LNCAP (cell line): ENCODE measurements around the gene MPI.

Experiments
- TF ChIP-seq, protein P1 (sequence below): fragments of 450-650 bp; IDR thresholded peaks from 2 replicates; pipeline ENCODE4 v1.5.1; 2017; ENCODE audit warnings: mild to moderate bottlenecking

MPI gene

DNA sequence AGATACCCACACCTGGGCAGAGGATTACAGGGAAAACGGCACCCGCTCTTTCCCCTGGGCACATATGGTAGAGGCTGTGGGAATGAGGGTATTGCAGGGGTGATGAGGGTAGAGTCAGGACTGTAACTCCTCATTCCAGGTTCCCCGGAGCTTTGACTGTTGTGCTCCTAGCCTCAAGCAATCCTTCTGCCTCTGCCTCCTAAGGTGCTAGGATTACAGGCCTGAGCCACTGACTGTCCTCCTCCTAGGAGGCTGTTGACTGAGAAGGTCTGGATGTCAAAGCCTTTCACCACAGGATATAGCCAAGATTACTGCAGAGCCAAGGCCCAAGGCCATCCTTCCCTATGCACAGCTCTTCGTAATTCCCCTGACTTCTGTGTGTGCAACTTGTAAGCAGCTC is 1.1 kb upstream of the MPI start:
- TF ChIP-seq, protein P1, sequence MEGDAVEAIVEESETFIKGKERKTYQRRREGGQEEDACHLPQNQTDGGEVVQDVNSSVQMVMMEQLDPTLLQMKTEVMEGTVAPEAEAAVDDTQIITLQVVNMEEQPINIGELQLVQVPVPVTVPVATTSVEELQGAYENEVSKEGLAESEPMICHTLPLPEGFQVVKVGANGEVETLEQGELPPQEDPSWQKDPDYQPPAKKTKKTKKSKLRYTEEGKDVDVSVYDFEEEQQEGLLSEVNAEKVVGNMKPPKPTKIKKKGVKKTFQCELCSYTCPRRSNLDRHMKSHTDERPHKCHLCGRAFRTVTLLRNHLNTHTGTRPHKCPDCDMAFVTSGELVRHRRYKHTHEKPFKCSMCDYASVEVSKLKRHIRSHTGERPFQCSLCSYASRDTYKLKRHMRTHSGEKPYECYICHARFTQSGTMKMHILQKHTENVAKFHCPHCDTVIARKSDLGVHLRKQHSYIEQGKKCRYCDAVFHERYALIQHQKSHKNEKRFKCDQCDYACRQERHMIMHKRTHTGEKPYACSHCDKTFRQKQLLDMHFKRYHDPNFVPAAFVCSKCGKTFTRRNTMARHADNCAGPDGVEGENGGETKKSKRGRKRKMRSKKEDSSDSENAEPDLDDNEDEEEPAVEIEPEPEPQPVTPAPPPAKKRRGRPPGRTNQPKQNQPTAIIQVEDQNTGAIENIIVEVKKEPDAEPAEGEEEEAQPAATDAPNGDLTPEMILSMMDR = no peak

DNA sequence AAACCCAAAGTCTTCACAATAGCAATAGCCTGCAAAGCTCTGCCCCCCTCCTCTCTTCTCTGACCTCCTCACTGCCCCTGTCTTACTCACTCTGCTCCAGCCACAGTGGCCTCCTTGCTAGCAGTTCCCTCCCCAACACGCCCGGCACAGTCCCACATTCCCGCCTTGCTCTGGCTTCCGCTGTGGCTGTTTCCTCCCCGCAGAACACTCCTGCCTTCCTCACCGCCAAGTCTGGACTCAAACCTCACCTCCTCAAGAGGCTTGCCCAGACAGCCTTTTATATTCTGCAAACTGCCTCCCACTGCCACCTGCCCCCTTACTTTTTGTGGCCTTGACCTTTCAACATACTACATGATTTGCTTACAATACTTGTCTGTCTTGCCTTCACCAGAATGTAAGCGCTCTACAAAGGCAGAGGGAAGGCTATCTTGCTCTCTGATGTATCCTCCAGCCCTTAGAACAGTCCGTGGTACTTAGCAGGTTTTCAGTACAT is 406 bp upstream of the MPI start:
- TF ChIP-seq, protein P1 = no peak

DNA sequence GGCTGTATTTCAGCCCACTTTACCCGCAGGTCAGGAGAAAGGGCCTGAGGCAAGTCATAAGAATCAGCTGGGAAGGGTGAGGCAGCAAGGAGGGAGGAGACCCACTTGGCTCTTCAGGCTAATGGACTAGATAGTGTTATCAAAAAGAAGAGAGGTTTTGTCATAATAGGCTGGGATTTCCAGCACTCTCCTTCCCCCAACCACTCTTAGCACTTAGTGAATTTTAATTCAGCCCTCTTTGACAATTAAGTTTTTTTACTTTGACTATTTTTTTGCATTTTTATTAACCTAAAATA is 771 bp downstream of the MPI start:
- TF ChIP-seq, protein P1 = no peak

DNA sequence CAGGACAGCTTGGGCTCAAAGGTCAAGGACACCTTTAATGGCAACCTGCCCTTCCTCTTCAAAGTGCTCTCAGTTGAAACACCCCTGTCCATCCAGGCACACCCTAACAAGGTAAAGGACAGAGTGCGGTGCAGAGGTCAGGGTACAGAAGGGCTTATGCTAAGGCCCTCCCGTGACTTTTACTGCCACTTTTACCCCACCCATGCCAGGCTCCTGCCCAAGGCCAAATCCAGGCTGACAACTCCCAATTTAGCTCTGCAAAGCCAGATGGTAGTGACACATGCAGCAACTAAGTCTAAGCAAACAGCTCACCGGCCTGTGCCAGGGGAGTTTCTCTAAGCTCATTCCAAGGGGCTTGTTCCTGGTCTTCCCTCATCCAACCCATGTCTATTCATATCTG is 1.6 kb downstream of the MPI start:
- TF ChIP-seq, protein P1 = no peak

DNA sequence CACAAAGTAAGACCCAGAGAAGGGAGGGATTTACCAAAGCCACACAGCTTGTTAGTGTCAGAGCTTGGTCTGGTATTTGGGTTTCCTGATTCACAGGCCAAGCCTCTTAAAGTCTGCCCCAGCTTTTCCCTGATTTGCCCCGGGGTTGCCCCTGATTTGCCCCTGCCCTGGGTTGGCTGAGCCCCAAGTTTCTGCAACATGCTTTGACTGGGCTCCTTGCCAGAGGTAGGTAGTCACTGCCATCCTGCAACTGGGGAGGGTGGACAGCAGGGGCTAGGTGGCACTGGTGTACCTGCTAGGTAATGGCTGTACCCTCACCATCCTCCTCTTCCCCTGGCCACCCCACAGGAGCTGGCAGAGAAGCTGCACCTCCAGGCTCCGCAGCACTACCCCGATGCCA is 2.5 kb downstream of the MPI start:
- TF ChIP-seq, protein P1 = no peak

DNA sequence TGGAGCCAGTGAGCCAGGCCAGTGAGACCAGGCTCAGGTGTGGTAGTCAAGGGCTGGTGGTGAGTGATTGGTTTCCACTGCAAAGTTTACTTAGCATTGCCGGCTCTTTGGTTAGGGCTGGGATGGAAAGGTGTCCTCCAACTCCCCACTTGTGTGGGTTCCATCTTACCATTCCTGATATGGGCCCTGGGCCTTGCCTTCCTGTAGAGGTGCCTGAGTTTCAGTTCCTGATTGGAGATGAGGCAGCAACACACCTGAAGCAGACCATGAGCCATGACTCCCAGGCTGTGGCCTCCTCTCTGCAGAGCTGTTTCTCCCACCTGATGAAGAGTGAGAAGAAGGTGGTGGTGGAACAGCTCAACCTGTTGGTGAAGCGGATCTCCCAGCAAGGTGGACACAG is 3.1 kb downstream of the MPI start:
- TF ChIP-seq, protein P1 = no peak

DNA sequence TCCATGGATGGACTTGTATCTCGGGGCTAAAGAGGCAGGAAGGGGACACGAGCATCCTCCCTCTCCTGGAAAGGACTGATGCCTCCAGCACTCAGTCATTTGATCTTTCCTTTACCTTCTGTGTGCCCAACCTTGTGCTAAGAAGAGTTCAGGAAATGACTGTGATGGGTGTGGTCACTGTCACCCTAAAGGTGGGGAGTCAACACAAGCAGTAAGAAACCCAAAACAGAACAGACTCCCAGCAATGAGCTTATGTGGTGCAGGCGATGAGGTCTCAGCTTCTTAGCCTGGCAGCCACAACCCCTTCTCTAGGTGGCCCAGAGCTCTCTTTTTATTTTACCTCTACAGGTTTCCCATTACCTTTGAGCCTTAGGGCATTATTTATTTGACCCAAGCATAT is 3.8 kb downstream of the MPI start:
- TF ChIP-seq, protein P1 = no peak

DNA sequence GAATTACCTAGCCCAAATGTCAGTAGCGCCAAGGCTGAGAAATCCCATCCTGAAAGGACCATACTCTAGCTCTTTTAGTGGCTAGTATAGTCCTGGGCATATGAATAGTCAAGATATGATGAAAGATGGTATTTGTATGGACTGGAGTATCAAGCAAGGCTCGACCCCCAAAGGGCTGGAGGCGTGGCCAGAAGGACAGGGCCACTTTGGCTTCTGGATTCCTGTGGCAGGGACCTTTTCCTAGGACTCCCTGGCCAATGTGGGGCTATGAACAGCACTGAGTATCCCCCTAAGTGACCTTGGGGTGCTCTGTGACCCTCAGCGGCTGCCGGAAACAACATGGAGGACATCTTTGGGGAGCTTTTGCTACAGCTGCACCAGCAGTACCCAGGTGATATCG is 6.0 kb downstream of the MPI start:
- TF ChIP-seq, protein P1 = no peak
